H9 (cell line): ENCODE results near the gene ZNRF3. TPM values are rescaled to one million over a fixed set of nuclear protein-coding genes. Genes with fewer than 3 reads are reported as not detected.
A peak's percentile ranks its signal among the peaks of the same experiment; 100 is the strongest.

Source experiments
- DNase-seq: peaks from one replicate; pipeline ENCODE4 v3.0.0-alpha.2; 2017
- H2AFZ ChIP-seq: one replicate; pipeline ENCODE4 v1.6.1; 2013; ENCODE audit warnings: mild to moderate bottlenecking, low read length, control low read depth, moderate library complexity
- H2AK5ac ChIP-seq: 2 replicates; pipeline ENCODE4 v1.6.1; 2013; ENCODE audit warnings: low read length, control low read depth, mixed read lengths; ENCODE audit not compliant: insufficient read length
- H2BK120ac ChIP-seq: one replicate; pipeline ENCODE4 v1.6.1; 2013; ENCODE audit warnings: low read depth, mild to moderate bottlenecking, low read length, control low read depth, inconsistent platforms; ENCODE audit not compliant: poor library complexity, severe bottlenecking
- H2BK12ac ChIP-seq: 2 replicates; pipeline ENCODE4 v1.6.1; 2013; ENCODE audit warnings: low read length, control low read depth, mixed read lengths, low read depth; ENCODE audit not compliant: insufficient read length
- H2BK15ac ChIP-seq: 2 replicates; pipeline ENCODE4 v1.6.1; 2013; ENCODE audit warnings: low read depth, low read length, control low read depth
- H2BK20ac ChIP-seq: one replicate; pipeline ENCODE4 v1.6.1; 2013; ENCODE audit warnings: low read depth, mild to moderate bottlenecking, low read length, control low read depth, inconsistent platforms; ENCODE audit not compliant: poor library complexity, severe bottlenecking
- H2BK5ac ChIP-seq: 2 replicates; pipeline ENCODE4 v1.6.1; 2013; ENCODE audit warnings: low read length, control low read depth, mixed read lengths; ENCODE audit not compliant: insufficient read length
- H3K14ac ChIP-seq: 2 replicates; pipeline ENCODE4 v1.6.1; 2013; ENCODE audit warnings: low read length, control low read depth; ENCODE audit not compliant: insufficient read depth
- H3K18ac ChIP-seq: 2 replicates; pipeline ENCODE4 v1.6.1; 2013; ENCODE audit warnings: low read depth, mild to moderate bottlenecking, mixed read lengths, low read length, control low read depth; ENCODE audit not compliant: insufficient read length
- H3K23ac ChIP-seq: 2 replicates; pipeline ENCODE4 v1.6.1; 2013; ENCODE audit warnings: low read length, control low read depth, mixed read lengths, low read depth; ENCODE audit not compliant: insufficient read length
- H3K23me2 ChIP-seq: 2 replicates; pipeline ENCODE4 v1.6.1; 2013; ENCODE audit warnings: low read depth, mild to moderate bottlenecking, mixed read lengths, low read length, control low read depth; ENCODE audit not compliant: insufficient read length, poor library complexity, severe bottlenecking
- H3K27ac ChIP-seq: 2 replicates; pipeline ENCODE4 v1.5.1; 2013; ENCODE audit warnings: low read length, control low read depth, mixed read lengths, low read depth; ENCODE audit not compliant: insufficient read length
- H3K27me3 ChIP-seq: 2 replicates; pipeline ENCODE4 v1.6.1; 2013; ENCODE audit warnings: low read length, control low read depth, inconsistent platforms; ENCODE audit not compliant: insufficient read depth
- H3K4ac ChIP-seq: 2 replicates; pipeline ENCODE4 v1.6.1; 2013; ENCODE audit warnings: low read depth, mild to moderate bottlenecking, control low read depth, inconsistent platforms, low read length, moderate library complexity
- H3K4me1 ChIP-seq: 2 replicates; pipeline ENCODE4 v1.6.1; 2013; ENCODE audit warnings: low read length, control low read depth, inconsistent platforms; ENCODE audit not compliant: insufficient read depth
- H3K4me2 ChIP-seq: 2 replicates; pipeline ENCODE4 v1.6.1; 2013; ENCODE audit warnings: low read length, control low read depth, mixed read lengths; ENCODE audit not compliant: insufficient read length, insufficient read depth
- H3K56ac ChIP-seq: 2 replicates; pipeline ENCODE4 v1.6.1; 2013; ENCODE audit warnings: low read depth, mild to moderate bottlenecking, mixed read lengths, low read length, control low read depth; ENCODE audit not compliant: insufficient read length
- H3K79me1 ChIP-seq: 2 replicates; pipeline ENCODE4 v1.6.1; 2013; ENCODE audit warnings: low read depth, mild to moderate bottlenecking, moderate library complexity, low read length, control low read depth, inconsistent platforms; ENCODE audit not compliant: insufficient read depth, poor library complexity, severe bottlenecking
- H3K79me2 ChIP-seq: 2 replicates; pipeline ENCODE4 v1.6.1; 2013; ENCODE audit warnings: low read length, control low read depth, inconsistent platforms; ENCODE audit not compliant: insufficient read depth
- H3K9ac ChIP-seq: 2 replicates; pipeline ENCODE4 v1.6.1; 2013; ENCODE audit warnings: low read length, control low read depth, mixed read lengths; ENCODE audit not compliant: insufficient read length; ENCODE audit errors: extremely low read depth
- H3K9me3 ChIP-seq: one replicate; pipeline ENCODE4 v1.6.1; 2013; ENCODE audit warnings: low read depth, low read length, inconsistent platforms; ENCODE audit not compliant: control insufficient read depth
- H3T11ph ChIP-seq: one replicate; pipeline ENCODE4 v1.6.1; 2013; ENCODE audit warnings: mild to moderate bottlenecking, low read length, control low read depth, inconsistent platforms
- H4K20me1 ChIP-seq: one replicate; pipeline ENCODE4 v1.6.1; 2013; ENCODE audit not compliant: control insufficient read depth, insufficient read length, insufficient read depth
- H4K5ac ChIP-seq: 2 replicates; pipeline ENCODE4 v1.6.1; 2013; ENCODE audit warnings: low read depth, mild to moderate bottlenecking, mixed read lengths, low read length, control low read depth; ENCODE audit not compliant: insufficient read length
- H4K8ac ChIP-seq: replicated peaks from 2 replicates; pipeline ENCODE4 v1.6.1; 2013; ENCODE audit warnings: low read length, control low read depth, mixed read lengths, low read depth; ENCODE audit not compliant: insufficient read length
- H4K91ac ChIP-seq: 2 replicates; pipeline ENCODE4 v1.6.1; 2013; ENCODE audit warnings: low read depth, mild to moderate bottlenecking, moderate library complexity, mixed read lengths, low read length, control low read depth; ENCODE audit not compliant: insufficient read length
- H3K27ac Mint-ChIP-seq, 3 experiments: 2 replicates in 2 of 3; 3 replicates in 1 of 3; pipeline ENCODE4 v1.8.0; 2020 to 2021; ENCODE audit warnings: mixed read lengths in 3 of 3, mild to moderate bottlenecking in 1 of 3, moderate library complexity in 1 of 3
- H3K27me3 Mint-ChIP-seq: 2 replicates; pipeline ENCODE4 v1.8.0; 2021; ENCODE audit warnings: low read depth, mild to moderate bottlenecking, moderate library complexity, mixed read lengths
- H3K36me3 Mint-ChIP-seq, 3 experiments: 2 replicates in 2 of 3; 3 replicates in 1 of 3; pipeline ENCODE4 v1.8.0; 2020 to 2021; ENCODE audit warnings: low read depth in 3 of 3, mixed read lengths in 3 of 3; ENCODE audit not compliant: insufficient read depth in 1 of 3
- H3K4me1 Mint-ChIP-seq, 2 experiments: 2 replicates each; pipeline ENCODE4 v1.8.0; 2020; ENCODE audit warnings: mixed read lengths in 2 of 2
- H3K4me3 Mint-ChIP-seq, 2 experiments: 2 replicates in 1 of 2; 3 replicates in 1 of 2; pipeline ENCODE4 v1.8.0; 2020 to 2021; ENCODE audit warnings: mild to moderate bottlenecking in 2 of 2, mixed read lengths in 2 of 2, moderate library complexity in 1 of 2
- H3K9me3 Mint-ChIP-seq, 2 experiments: 2 replicates in 1 of 2; 3 replicates in 1 of 2; pipeline ENCODE4 v1.8.0; 2020; ENCODE audit warnings: mild to moderate bottlenecking in 2 of 2, mixed read lengths in 2 of 2, moderate library complexity in 1 of 2
- CTCF ChIP-seq: fragments of 200-600 bp; sonication (generic); conservative IDR thresholded peaks from 3 replicates; pipeline ENCODE4 v1.8.0; 2021; ENCODE audit warnings: antibody characterized with exemption, mild to moderate bottlenecking
- WGBS: extraction: QIAGEN DNeasy Blood & Tissue Kit; methylation state at CpG from one replicate; pipeline ENCODE4 v1.1.7; 2013; ENCODE audit warnings: missing lambda C conversion rate, low lambda C conversion rate, mixed read lengths; ENCODE audit not compliant: insufficient read length; ENCODE audit errors: extremely low coverage; 5-methylcytosine and 5-hydroxymethylcytosine counted together
- total RNA-seq: library from RNA; stranded (reverse); gene quantifications from 2 replicates; pipeline ENCODE4 v1.2.1, GENCODE V29; 2021

Gene ZNRF3
- total RNA-seq, 1 experiment from 2014 or later, result 20.6 TPM

GRCh38 chr22:29009148-29009547 is 125.8 kb downstream of the ZNRF3 start:
- peaks cover 67 to 76% of the 10 kb centered on the region in 2 experiments for H3K4me1 Mint-ChIP-seq
- Histone ChIP-seq H3T11ph (no peak overlapping the region), H4K91ac (no peak overlapping the region), H2BK5ac (no peak overlapping the region), H2AK5ac (no peak overlapping the region), H3K18ac (no peak overlapping the region), H3K23ac (no peak overlapping the region), H3K27me3 (no peaks in the 10 kb centered on the region), H4K8ac (no peak overlapping the region), H3K4me2 (no peak overlapping the region), H4K20me1 (no peaks in the 10 kb centered on the region), H3K4me1 (peaks cover 5% of the 10 kb centered on the region), H2BK120ac (no peak overlapping the region), H2AFZ (no peak overlapping the region), H3K79me1 (peaks cover 8% of the 10 kb centered on the region), H3K4ac (no peak overlapping the region), H3K56ac (no peak overlapping the region), H3K27ac (no peak overlapping the region), H3K23me2 (no peaks in the 10 kb centered on the region), H3K14ac (no peak overlapping the region), H3K79me2 (peaks cover 4% of the 10 kb centered on the region; the same call in 1 of the 2 replicates), H3K9ac (no peak overlapping the region), H4K5ac (no peak overlapping the region), H3K9me3 (no peaks in the 10 kb centered on the region), H2BK12ac (no peak overlapping the region), H2BK20ac (no peak overlapping the region), H2BK15ac (0 out of 2 replicates have a peak overlapping the region, but pooled peaks have one; percentile 68)
- no CpG with 5 or more reads among the region's 5 CpGs for WGBS
- no peak for DNase-seq
- H3K4me3 Mint-ChIP-seq, result no peak overlapping the region
- H3K36me3 Mint-ChIP-seq, result peaks cover 1 to 19% (median 5%) of the 10 kb centered on the region in 3 experiments; a peak in 2 of 7 replicates
- no peaks in the 10 kb centered on the region for H3K9me3 Mint-ChIP-seq
- H3K27ac Mint-ChIP-seq, result peak overlapping the region in 1 of 3 experiments; percentile 35; a peak in 2 of 7 replicates
- TF ChIP-seq CTCF, result no peak
- no peaks in the 10 kb centered on the region for H3K27me3 Mint-ChIP-seq
